Tibial artery (tissue), 4 donors: ENCODE results near the gene PRICKLE3.

ENCODE experiments used
- DNase-seq, 2 donors: peaks; one replicate each; pipeline ENCODE4 v3.0.0-alpha.2; 2019
- H3K27ac ChIP-seq, 2 donors: fragments of 200-600 bp; sonication (generic) in 1 of 2; 1 replicate in 1 of 2; 2 replicates in 1 of 2; pipeline ENCODE4 v1.5.1; 2018 to 2019; ENCODE audit warnings: mild to moderate bottlenecking in 1 of 2
- H3K27me3 ChIP-seq, 2 donors: fragments of 200-600 bp; sonication (generic) in 1 of 2; one replicate each; pipeline versions ENCODE4 v1.5.1 to v1.6.0; 2016 to 2019
- H3K36me3 ChIP-seq, 3 donors: fragments of 200-600 bp; sonication (generic) in 2 of 3; one replicate each; pipeline ENCODE4 v1.5.1; 2016 to 2019; ENCODE audit warnings: mild to moderate bottlenecking in 2 of 3
- H3K4me1 ChIP-seq, 4 donors: fragments of 200-600 bp; sonication (generic) in 2 of 4; 1 replicate in 3 of 4; 2 replicates in 1 of 4; pipeline ENCODE4 v1.5.1; 2016 to 2019
- H3K4me3 ChIP-seq, 2 donors: fragments of 200-600 bp; sonication (generic) in 1 of 2; 1 replicate in 1 of 2; 2 replicates in 1 of 2; pipeline ENCODE4 v1.5.1; 2018 to 2019; ENCODE audit warnings: mild to moderate bottlenecking in 2 of 2
- H3K9me3 ChIP-seq, 3 donors: fragments of 200-600 bp; sonication (generic) in 1 of 3; one replicate each; pipeline ENCODE4 v1.5.1; 2016 to 2019
- CTCF ChIP-seq, 2 experiments: fragments of 200-600 bp in 1 of 2; fragments of 450-650 bp in 1 of 2; IDR thresholded peaks; one replicate each; pipeline ENCODE4 v1.5.1; 2017 to 2019; ENCODE audit warnings: antibody characterized with exemption in 2 of 2, mild to moderate bottlenecking in 1 of 2, moderate library complexity in 1 of 2
- intact Hi-C: fragments of 100-400 bp; cut with DNase I; formaldehyde crosslinking; loops from one replicate; pipeline ENCODE4 v1.15.0; 2023; ENCODE audit warnings: low total_unique reads

PRICKLE3 gene

DNA sequence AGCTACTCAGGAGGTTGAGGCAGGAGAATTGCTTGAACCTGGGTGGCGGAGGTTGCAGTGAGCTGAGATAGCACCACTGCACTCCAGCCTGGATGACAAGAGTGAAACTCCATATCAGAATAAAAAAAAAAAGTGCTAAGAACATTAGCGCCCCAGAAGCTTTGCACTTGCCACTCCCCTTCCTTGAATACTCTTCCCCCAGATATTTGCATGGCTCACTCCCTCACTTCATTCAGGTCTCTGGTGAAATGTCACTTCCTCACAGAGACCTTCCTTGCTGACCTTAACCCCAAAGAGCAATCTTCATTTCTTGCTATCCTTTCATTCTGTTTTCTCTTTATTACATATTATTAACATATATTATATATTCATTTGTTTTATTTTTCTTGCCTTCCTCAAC is 35.7 kb upstream of the PRICKLE3 start:
- H3K27me3 ChIP-seq = no peaks in the 10 kb centered on the region
- no peak for TF ChIP-seq CTCF (IDR thresholded peaks at IDR 0.05)
- intact Hi-C loops = no loop called here
- DNase-seq = no peak
- no peaks in the 10 kb centered on the region for H3K4me1 ChIP-seq
- H3K4me3 ChIP-seq = no peak overlapping the region
- H3K36me3 ChIP-seq = no peaks in the 10 kb centered on the region
- H3K9me3 ChIP-seq = no peaks in the 10 kb centered on the region
- H3K27ac ChIP-seq = no peak overlapping the region

DNA sequence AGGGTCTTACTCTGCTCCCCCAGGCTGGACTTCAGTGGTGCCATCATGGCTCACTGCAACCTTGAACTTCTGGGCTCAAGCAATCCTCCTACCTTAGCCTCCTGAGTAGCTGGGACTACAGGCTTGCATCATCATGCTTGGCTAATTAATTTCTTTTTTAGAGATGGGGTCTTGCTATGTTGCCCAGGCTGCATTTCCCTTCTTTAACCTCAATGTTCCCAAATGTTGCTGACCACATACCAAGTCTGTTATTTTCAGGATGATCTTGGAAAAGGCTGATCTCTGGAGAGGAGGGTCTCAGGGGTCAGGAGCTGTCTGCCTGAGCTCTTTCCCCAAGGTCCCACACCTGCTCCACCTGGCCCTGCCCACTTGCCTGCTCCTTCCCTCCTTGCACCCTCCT is 33.9 kb upstream of the PRICKLE3 start:
- Histone ChIP-seq H3K36me3 (no peaks in the 10 kb centered on the region), H3K4me3 (no peak overlapping the region), H3K27me3 (no peaks in the 10 kb centered on the region), H3K4me1 (no peaks in the 10 kb centered on the region), H3K9me3 (no peaks in the 10 kb centered on the region), H3K27ac (no peak overlapping the region)
- no peak for DNase-seq
- no peak for TF ChIP-seq CTCF (IDR thresholded peaks at IDR 0.05)
- intact Hi-C loops = no loop called here

DNA sequence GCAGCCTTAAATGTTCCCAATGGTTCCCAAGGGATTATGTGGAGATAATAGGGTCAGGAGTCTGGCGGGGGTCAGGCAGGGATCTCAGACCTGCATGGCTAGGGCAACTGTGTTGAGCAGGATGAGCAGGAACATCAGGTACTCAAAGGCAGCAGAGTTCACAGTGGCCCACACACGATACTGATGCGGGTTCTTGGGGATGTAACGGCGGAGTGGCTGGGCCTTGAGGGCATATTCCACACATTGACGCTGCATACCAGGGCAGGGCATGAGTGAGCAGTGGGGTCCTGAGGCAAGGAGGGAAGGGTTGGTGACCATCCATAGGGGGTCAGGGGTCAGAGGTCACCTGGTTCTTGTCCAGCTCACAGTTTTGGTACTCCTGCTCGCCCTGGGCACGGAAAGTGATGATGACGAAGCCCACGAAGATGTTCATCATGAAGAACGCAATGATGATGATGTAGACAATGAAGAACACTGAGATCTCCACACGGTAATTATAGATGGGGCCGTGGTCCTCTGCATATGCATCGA is 28.9 kb upstream of the PRICKLE3 start:
- Histone ChIP-seq H3K4me3 (no peak overlapping the region), H3K27me3 (no peaks in the 10 kb centered on the region), H3K9me3 (no peaks in the 10 kb centered on the region), H3K27ac (no peak overlapping the region), H3K4me1 (no peaks in the 10 kb centered on the region), H3K36me3 (no peaks in the 10 kb centered on the region)
- no peak for TF ChIP-seq CTCF (IDR thresholded peaks at IDR 0.05)
- intact Hi-C loops = no loop called here
- DNase-seq = no peak

DNA sequence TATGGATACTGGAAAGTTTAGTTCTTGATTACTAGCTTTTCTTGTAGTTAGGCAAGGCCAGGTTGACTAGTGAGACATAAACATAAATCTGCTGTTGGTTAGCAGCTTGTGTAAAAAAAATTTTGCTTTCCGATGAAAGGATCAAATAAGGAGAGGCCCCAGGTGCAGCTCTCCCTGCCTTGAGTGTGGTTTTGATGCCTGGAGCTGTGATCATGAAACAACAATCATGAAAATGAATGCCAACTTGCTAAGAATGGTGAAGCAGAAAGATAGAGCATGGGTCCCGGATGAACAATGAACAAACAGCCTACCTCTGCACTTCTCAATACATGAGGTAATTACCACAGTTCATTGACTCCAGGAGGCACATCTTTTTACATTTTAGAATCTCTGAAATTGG is 28.2 kb upstream of the PRICKLE3 start:
- TF ChIP-seq CTCF (IDR thresholded peaks at IDR 0.05) = no peak
- Histone ChIP-seq H3K4me3 (no peak overlapping the region), H3K27me3 (no peaks in the 10 kb centered on the region), H3K9me3 (no peaks in the 10 kb centered on the region), H3K27ac (no peak overlapping the region), H3K4me1 (no peaks in the 10 kb centered on the region), H3K36me3 (no peaks in the 10 kb centered on the region)
- intact Hi-C loops = no loop called here
- DNase-seq = no peak

- Histone ChIP-seq H3K27ac (no peak overlapping the region), H3K4me3 (no peak overlapping the region), H3K27me3 (no peaks in the 10 kb centered on the region), H3K36me3 (no peaks in the 10 kb centered on the region), H3K4me1 (no peaks in the 10 kb centered on the region), H3K9me3 (no peaks in the 10 kb centered on the region)
- intact Hi-C loops = no loop called here
- no peak for TF ChIP-seq CTCF (IDR thresholded peaks at IDR 0.05)
- no peak for DNase-seq
These were observed 26.7 kb upstream of the PRICKLE3 start for GRCh38 chrX:49212861-49213260.

DNA sequence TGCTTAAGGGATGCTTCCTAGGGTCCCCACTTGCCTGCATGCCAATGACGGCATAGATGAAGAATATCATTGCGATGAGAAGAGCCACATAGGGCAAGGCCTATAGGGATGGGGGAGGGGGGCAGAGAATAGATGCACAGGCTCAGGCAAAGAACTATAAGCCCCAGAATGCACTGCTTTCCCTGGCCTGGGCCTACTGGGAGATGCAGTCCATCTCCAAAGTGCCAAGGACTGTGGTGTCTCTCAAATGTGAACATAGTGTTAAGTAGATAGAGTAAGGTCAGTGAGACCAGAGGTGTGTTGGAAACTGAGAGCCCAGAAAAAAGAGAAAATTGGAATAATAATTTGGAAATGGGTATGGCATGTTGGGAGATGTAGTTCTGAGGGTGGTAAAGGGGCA is 26.0 kb upstream of the PRICKLE3 start:
- no peaks in the 10 kb centered on the region for H3K9me3 ChIP-seq
- no peaks in the 10 kb centered on the region for H3K27me3 ChIP-seq
- no peaks in the 10 kb centered on the region for H3K4me1 ChIP-seq
- H3K4me3 ChIP-seq = no peak overlapping the region
- H3K36me3 ChIP-seq = no peaks in the 10 kb centered on the region
- no peak for DNase-seq
- no peak overlapping the region for H3K27ac ChIP-seq
- intact Hi-C loops = no loop called here
- TF ChIP-seq CTCF (IDR thresholded peaks at IDR 0.05) = no peak
